Activated CD8-positive, alpha-beta T cell treated with anti-CD3 and anti-CD28 coated beads for 36 hours (primary cell): Measurements from ENCODE around the gene GDPD5. TPM values are rescaled to one million over a fixed set of nuclear protein-coding genes. Genes with fewer than 3 reads are reported as not detected.

Experiments used
- ATAC-seq: fragments of 200-7000 bp; cut with Tn5 transposase; one replicate; pipeline ENCODE4 v1.10.0; 2021; ENCODE audit warnings: mild to moderate bottlenecking, moderate library complexity
- CTCF ChIA-PET: fragments of 350-600 bp; sonication (Branson Sonifier 250); formaldehyde crosslinking; loops from one replicate; lab custom pipeline; 2021; ENCODE audit warnings: antibody characterized with exemption; lab: Charles Lee
- POLR2A ChIA-PET: fragments of 350-600 bp; sonication (Branson Sonifier 250); formaldehyde crosslinking; loops from one replicate; lab custom pipeline; 2021; ENCODE audit warnings: antibody characterized with exemption; lab: Charles Lee
- DNase-seq: peaks from one replicate; pipeline ENCODE4 v3.0.0-alpha.2; 2020
- H3K27ac Mint-ChIP-seq: one replicate; pipeline ENCODE4 v1.8.0; 2021; ENCODE audit warnings: mild to moderate bottlenecking, mixed read lengths
- H3K27me3 Mint-ChIP-seq: one replicate; pipeline ENCODE4 v1.8.0; 2021; ENCODE audit warnings: mixed read lengths
- H3K36me3 Mint-ChIP-seq: one replicate; pipeline ENCODE4 v1.8.0; 2021; ENCODE audit warnings: low read depth, mixed read lengths
- H3K4me1 Mint-ChIP-seq: one replicate; pipeline ENCODE4 v1.8.0; 2021; ENCODE audit warnings: low read depth, mixed read lengths
- H3K4me3 Mint-ChIP-seq: one replicate; pipeline ENCODE4 v1.8.0; 2021; ENCODE audit warnings: mild to moderate bottlenecking, moderate library complexity, mixed read lengths
- H3K9me3 Mint-ChIP-seq: one replicate; pipeline ENCODE4 v1.8.0; 2021; ENCODE audit warnings: mixed read lengths
- intact Hi-C: fragments of 100-400 bp; cut with micrococcal nuclease; formaldehyde crosslinking; loops from one replicate; pipeline ENCODE4 v1.10.0; 2022
- total RNA-seq, 2 experiments: library from RNA; stranded (reverse); gene quantifications; one replicate each; pipeline ENCODE4 v1.2.3, GENCODE V29; 2021
- TF ChIP-seq, protein P1 (sequence below): fragments of 200-600 bp; IDR thresholded peaks from one replicate; pipeline ENCODE4 v1.8.0; 2022; ENCODE audit warnings: antibody characterized with exemption, mild to moderate bottlenecking

GDPD5 gene
- total RNA-seq, 2 experiments from 2014 or later, result 7.8 to 11.0 TPM

DNA sequence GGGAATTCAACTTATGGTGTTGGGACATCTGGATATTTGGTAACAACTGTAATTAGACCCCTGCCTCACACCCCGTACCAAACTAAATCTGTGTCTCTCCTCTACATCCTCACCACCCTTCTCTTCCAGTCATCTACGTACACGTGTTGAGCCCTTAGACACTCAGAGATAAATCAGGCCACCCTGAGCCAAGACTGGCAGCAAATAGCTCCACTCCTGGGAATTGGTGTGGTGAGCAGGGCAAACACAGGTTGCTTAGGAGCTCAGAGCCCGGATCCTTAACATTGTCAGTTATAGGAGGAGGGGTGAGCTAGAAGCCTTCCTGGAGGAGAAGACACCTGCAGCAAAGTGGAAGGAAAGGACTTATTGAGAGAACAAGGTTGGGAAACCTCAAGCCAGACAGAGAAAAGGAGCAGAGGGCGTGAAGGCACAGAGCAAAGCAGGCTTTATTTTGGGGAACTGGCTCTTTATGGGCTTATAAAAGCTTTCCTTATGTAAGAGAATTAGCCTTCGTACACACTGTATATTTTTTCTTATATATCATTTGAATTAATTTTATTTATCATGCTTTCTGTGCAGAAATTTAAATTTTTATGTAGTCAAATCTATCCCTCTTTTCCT, 55.8 kb downstream of the GDPD5 start:
- Mint-ChIP-seq H3K27me3 (no peaks in the 10 kb centered on the region), H3K4me3 (no peak overlapping the region), H3K36me3 (no peaks in the 10 kb centered on the region), H3K9me3 (no peaks in the 10 kb centered on the region), H3K4me1 (peaks cover 3% of the 10 kb centered on the region), H3K27ac (no peak overlapping the region)
- intact Hi-C loops, result no loop called here
- no peak for DNase-seq
- TF ChIP-seq, protein P1, sequence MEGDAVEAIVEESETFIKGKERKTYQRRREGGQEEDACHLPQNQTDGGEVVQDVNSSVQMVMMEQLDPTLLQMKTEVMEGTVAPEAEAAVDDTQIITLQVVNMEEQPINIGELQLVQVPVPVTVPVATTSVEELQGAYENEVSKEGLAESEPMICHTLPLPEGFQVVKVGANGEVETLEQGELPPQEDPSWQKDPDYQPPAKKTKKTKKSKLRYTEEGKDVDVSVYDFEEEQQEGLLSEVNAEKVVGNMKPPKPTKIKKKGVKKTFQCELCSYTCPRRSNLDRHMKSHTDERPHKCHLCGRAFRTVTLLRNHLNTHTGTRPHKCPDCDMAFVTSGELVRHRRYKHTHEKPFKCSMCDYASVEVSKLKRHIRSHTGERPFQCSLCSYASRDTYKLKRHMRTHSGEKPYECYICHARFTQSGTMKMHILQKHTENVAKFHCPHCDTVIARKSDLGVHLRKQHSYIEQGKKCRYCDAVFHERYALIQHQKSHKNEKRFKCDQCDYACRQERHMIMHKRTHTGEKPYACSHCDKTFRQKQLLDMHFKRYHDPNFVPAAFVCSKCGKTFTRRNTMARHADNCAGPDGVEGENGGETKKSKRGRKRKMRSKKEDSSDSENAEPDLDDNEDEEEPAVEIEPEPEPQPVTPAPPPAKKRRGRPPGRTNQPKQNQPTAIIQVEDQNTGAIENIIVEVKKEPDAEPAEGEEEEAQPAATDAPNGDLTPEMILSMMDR, result no peak
- CTCF ChIA-PET, result interaction anchor here (1.1 to 1.4 kb wide), 2 partner anchors 25 to 85 kb away, joined by 3 to 4 read pairs; no protein-coding TSS in a partner anchor
- ATAC-seq, result no peak
- POLR2A ChIA-PET, result no interaction called here

GRCh38 chr11:75468534-75469340, 57.0 kb downstream of the GDPD5 start:
- intact Hi-C loops, result no loop called here
- no peak for DNase-seq

DNA sequence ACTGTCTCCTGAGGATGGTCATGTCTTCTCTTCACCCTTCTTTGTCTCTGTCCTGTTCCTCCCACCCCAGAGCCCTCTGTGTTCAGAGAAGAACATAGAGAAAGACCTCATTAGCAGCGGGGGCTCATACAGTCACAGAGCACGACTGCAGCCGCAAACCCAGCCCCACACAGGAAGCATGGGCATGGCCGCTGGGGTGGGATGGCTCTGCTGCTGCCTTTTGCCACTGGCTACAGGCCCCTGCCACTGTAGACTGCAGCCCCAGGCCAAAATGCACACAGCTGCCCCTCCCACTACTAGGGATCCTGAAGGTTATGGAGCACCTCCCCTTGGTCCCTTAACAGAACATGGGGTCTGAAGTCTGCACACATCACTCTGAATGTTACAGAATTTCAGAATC, 57.9 kb downstream of the GDPD5 start:
- TF ChIP-seq, protein P1, result no peak
- intact Hi-C loops, result no loop called here
- Mint-ChIP-seq H3K4me3 (no peak overlapping the region), H3K36me3 (no peaks in the 10 kb centered on the region), H3K9me3 (no peaks in the 10 kb centered on the region), H3K4me1 (no peaks in the 10 kb centered on the region), H3K27ac (no peak overlapping the region), H3K27me3 (no peaks in the 10 kb centered on the region)
- ChIA-PET CTCF (interaction anchor here (1.2 to 2.1 kb wide), 2 partner anchors 16 to 63 kb away, joined by 3 to 6 read pairs; no protein-coding TSS in a partner anchor), POLR2A (no interaction called here)
- ATAC-seq, result no peak
- DNase-seq, result no peak

More at GRCh38 chr11:75468534-75469340, 57.0 kb downstream of the GDPD5 start:
- TF ChIP-seq, protein P1, result no peak
- Mint-ChIP-seq H3K27me3 (no peaks in the 10 kb centered on the region), H3K36me3 (no peaks in the 10 kb centered on the region), H3K4me1 (no peaks in the 10 kb centered on the region), H3K9me3 (no peaks in the 10 kb centered on the region), H3K27ac (no peak overlapping the region), H3K4me3 (no peak overlapping the region)
- no peak for ATAC-seq
- ChIA-PET CTCF (interaction anchor here (1.4 to 2.1 kb wide), 2 partner anchors 63 to 84 kb away, joined by 3 to 6 read pairs; no protein-coding TSS in a partner anchor), POLR2A (no interaction called here)

DNA sequence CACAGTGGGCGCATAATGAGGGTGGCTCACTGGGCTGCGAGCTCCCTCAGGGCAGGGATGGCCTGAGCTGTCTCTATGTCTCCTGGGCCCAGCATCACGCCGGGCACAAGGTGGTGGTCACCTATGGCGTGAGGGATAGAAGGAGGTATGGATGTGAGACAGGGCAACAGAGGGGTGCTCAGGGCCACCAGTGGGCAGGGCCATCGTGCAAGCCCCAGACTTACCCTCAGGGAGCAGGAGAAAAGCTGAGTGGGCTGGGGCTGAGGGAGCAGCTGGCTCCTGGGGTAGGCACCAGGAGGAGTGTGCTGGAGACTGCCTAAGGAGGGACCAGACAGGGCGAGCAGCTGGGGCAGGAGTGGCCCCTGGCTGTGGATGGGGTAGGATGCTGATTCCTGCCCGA, 58.4 kb downstream of the GDPD5 start:
- no peak for ATAC-seq
- Mint-ChIP-seq H3K27me3 (no peaks in the 10 kb centered on the region), H3K27ac (no peak overlapping the region), H3K36me3 (no peaks in the 10 kb centered on the region), H3K4me3 (no peak overlapping the region), H3K9me3 (no peaks in the 10 kb centered on the region), H3K4me1 (no peaks in the 10 kb centered on the region)
- no peak for DNase-seq
- ChIA-PET CTCF (interaction anchor here (1.2 to 2.1 kb wide), 2 partner anchors 15 to 64 kb away, joined by 3 to 6 read pairs; no protein-coding TSS in a partner anchor), POLR2A (interaction anchor here (0.7 kb wide), 1 partner anchor 13 kb away, joined by 3 read pairs; no protein-coding TSS in a partner anchor)
- TF ChIP-seq, protein P1, result no peak
- intact Hi-C loops, result no loop called here
